ENCODE results near the gene CLCN2. TPM values are rescaled to one million over a fixed set of nuclear protein-coding genes. Genes with fewer than 3 reads are reported as not detected.

Gene CLCN2
- total RNA-seq, 1 donor from 2014 or later: 24.9 TPM

- peaks cover 36% of the 10 kb centered on the region for H3K4me1 Mint-ChIP-seq (ENCODE audit: unreplicated experiment)
- H3K4me3 Mint-ChIP-seq: no peak overlapping the region
- no peak for TF ChIP-seq CTCF (conservative IDR thresholded peaks at IDR 0.05)
- no peaks in the 10 kb centered on the region for H3K9me3 Mint-ChIP-seq
- DNase-seq (ENCODE audit: extremely low spot score, unreplicated experiment): no peak
- H3K27me3 Mint-ChIP-seq: peaks cover 4% of the 10 kb centered on the region
- peaks cover 45% of the 10 kb centered on the region for H3K36me3 Mint-ChIP-seq
- no peak overlapping the region for H3K27ac Mint-ChIP-seq
Measured at GRCh38 chr3:184368116-184368515, 6.7 kb upstream of the CLCN2 start.

GRCh38 chr3:184366619-184367289 lies 5.3 kb upstream of the CLCN2 start:
- no peak for TF ChIP-seq CTCF (conservative IDR thresholded peaks at IDR 0.05)
- no peaks in the 10 kb centered on the region for H3K9me3 Mint-ChIP-seq
- H3K27ac Mint-ChIP-seq: peak overlapping the region; percentile 78
- H3K36me3 Mint-ChIP-seq: peaks cover 45% of the 10 kb centered on the region
- peaks cover 28% of the 10 kb centered on the region for H3K4me1 Mint-ChIP-seq (ENCODE audit: unreplicated experiment)
- DNase-seq (ENCODE audit: extremely low spot score, unreplicated experiment): no peak
- H3K4me3 Mint-ChIP-seq: peak overlapping the region; percentile 66
- H3K27me3 Mint-ChIP-seq: peaks cover 3% of the 10 kb centered on the region

- DNase-seq (ENCODE audit: extremely low spot score, unreplicated experiment): peak; percentile 97
- H3K27ac Mint-ChIP-seq: peak overlapping the region; percentile 99
- peak overlapping the region; percentile 99 for H3K4me3 Mint-ChIP-seq
- H3K36me3 Mint-ChIP-seq: peaks cover 24% of the 10 kb centered on the region
- peak; percentile 68 for TF ChIP-seq CTCF (conservative IDR thresholded peaks at IDR 0.05)
- H3K27me3 Mint-ChIP-seq: no peaks in the 10 kb centered on the region
- no peaks in the 10 kb centered on the region for H3K9me3 Mint-ChIP-seq
- peaks cover 28% of the 10 kb centered on the region for H3K4me1 Mint-ChIP-seq (ENCODE audit: unreplicated experiment)
Measured at GRCh38 chr3:184362668-184363546, 1.5 kb upstream of the CLCN2 start.

GRCh38 chr3:184361932-184362667 lies 695 bp upstream of the CLCN2 start:
- Mint-ChIP-seq H3K4me3 (peak overlapping the region; percentile 99), H3K9me3 (no peaks in the 10 kb centered on the region), H3K27ac (peak overlapping the region; percentile 99), H3K27me3 (no peaks in the 10 kb centered on the region), H3K4me1 (ENCODE audit: unreplicated experiment) (peaks cover 24% of the 10 kb centered on the region), H3K36me3 (peaks cover 20% of the 10 kb centered on the region)
- TF ChIP-seq CTCF (conservative IDR thresholded peaks at IDR 0.05): no peak
- no peak for DNase-seq (ENCODE audit: extremely low spot score, unreplicated experiment)

GRCh38 chr3:184360929-184361531 lies 375 bp downstream of the CLCN2 start:
- Mint-ChIP-seq H3K27me3 (no peaks in the 10 kb centered on the region), H3K4me1 (ENCODE audit: unreplicated experiment) (peaks cover 17% of the 10 kb centered on the region), H3K27ac (peak overlapping the region; percentile 80), H3K9me3 (no peaks in the 10 kb centered on the region), H3K36me3 (peaks cover 15% of the 10 kb centered on the region), H3K4me3 (peak overlapping the region; percentile 94)
- no peak for TF ChIP-seq CTCF (conservative IDR thresholded peaks at IDR 0.05)
- DNase-seq (ENCODE audit: extremely low spot score, unreplicated experiment): no peak

Data from type B pancreatic cell (in vitro differentiated cells).